ENCODE results near the gene C13orf46.

C13orf46 gene

GRCh38 chr13:113998781-113999617 is 25.1 kb upstream of the C13orf46 start:
- no peak overlapping the region for H3K27ac ChIP-seq (ENCODE audit: low read depth, low read length)
- no peaks in the 10 kb centered on the region for H3K27me3 ChIP-seq (ENCODE audit: control insufficient read depth, insufficient read depth, low read length)
- H3K9me3 ChIP-seq (ENCODE audit: control insufficient read depth, insufficient read depth, low read depth, low read length): no peaks in the 10 kb centered on the region
- H3K4me3 ChIP-seq (ENCODE audit: low read depth, low read length): no peak overlapping the region
- peaks cover 15% of the 10 kb centered on the region for H3K36me3 ChIP-seq (ENCODE audit: control insufficient read depth, insufficient read depth, low read length)
- H3K4me1 ChIP-seq (ENCODE audit: control insufficient read depth, insufficient read depth, low read length): no peaks in the 10 kb centered on the region
- H3K9ac ChIP-seq (ENCODE audit: low read length): no peak overlapping the region

GRCh38 chr13:113997845-113998751 is 24.2 kb upstream of the C13orf46 start:
- Histone ChIP-seq H3K27me3 (ENCODE audit: control insufficient read depth, insufficient read depth, low read length) (no peaks in the 10 kb centered on the region), H3K4me3 (ENCODE audit: low read depth, low read length) (no peak overlapping the region), H3K9me3 (ENCODE audit: control insufficient read depth, insufficient read depth, low read depth, low read length) (no peaks in the 10 kb centered on the region), H3K27ac (ENCODE audit: low read depth, low read length) (no peak overlapping the region), H3K9ac (ENCODE audit: low read length) (no peak overlapping the region), H3K4me1 (ENCODE audit: control insufficient read depth, insufficient read depth, low read length) (no peaks in the 10 kb centered on the region), H3K36me3 (ENCODE audit: control insufficient read depth, insufficient read depth, low read length) (peaks cover 15% of the 10 kb centered on the region)

- Histone ChIP-seq H3K27me3 (ENCODE audit: control insufficient read depth, insufficient read depth, low read length) (no peaks in the 10 kb centered on the region), H3K9ac (ENCODE audit: low read length) (no peak overlapping the region), H3K9me3 (ENCODE audit: control insufficient read depth, insufficient read depth, low read depth, low read length) (no peaks in the 10 kb centered on the region), H3K27ac (ENCODE audit: low read depth, low read length) (no peak overlapping the region), H3K4me3 (ENCODE audit: low read depth, low read length) (no peak overlapping the region), H3K4me1 (ENCODE audit: control insufficient read depth, insufficient read depth, low read length) (no peaks in the 10 kb centered on the region), H3K36me3 (ENCODE audit: control insufficient read depth, insufficient read depth, low read length) (peaks cover 11% of the 10 kb centered on the region)
These were observed 23.3 kb upstream of the C13orf46 start for GRCh38 chr13:113996912-113997745.

- Histone ChIP-seq H3K27ac (ENCODE audit: low read depth, low read length) (no peak overlapping the region), H3K9me3 (ENCODE audit: control insufficient read depth, insufficient read depth, low read depth, low read length) (no peaks in the 10 kb centered on the region), H3K27me3 (ENCODE audit: control insufficient read depth, insufficient read depth, low read length) (no peaks in the 10 kb centered on the region), H3K4me1 (ENCODE audit: control insufficient read depth, insufficient read depth, low read length) (no peaks in the 10 kb centered on the region), H3K9ac (ENCODE audit: low read length) (no peak overlapping the region), H3K36me3 (ENCODE audit: control insufficient read depth, insufficient read depth, low read length) (peaks cover 19% of the 10 kb centered on the region), H3K4me3 (ENCODE audit: low read depth, low read length) (no peak overlapping the region)
These were observed 22.4 kb upstream of the C13orf46 start for GRCh38 chr13:113996081-113996911.

- H3K4me1 ChIP-seq (ENCODE audit: control insufficient read depth, insufficient read depth, low read length): no peaks in the 10 kb centered on the region
- no peak overlapping the region for H3K9ac ChIP-seq (ENCODE audit: low read length)
- H3K27me3 ChIP-seq (ENCODE audit: control insufficient read depth, insufficient read depth, low read length): no peaks in the 10 kb centered on the region
- H3K27ac ChIP-seq (ENCODE audit: low read depth, low read length): no peak overlapping the region
- H3K9me3 ChIP-seq (ENCODE audit: control insufficient read depth, insufficient read depth, low read depth, low read length): peaks cover 2% of the 10 kb centered on the region; the same call in 1 of the 2 replicates
- no peak overlapping the region for H3K4me3 ChIP-seq (ENCODE audit: low read depth, low read length)
- H3K36me3 ChIP-seq (ENCODE audit: control insufficient read depth, insufficient read depth, low read length): peaks cover 29% of the 10 kb centered on the region
These were observed 21.2 kb upstream of the C13orf46 start for GRCh38 chr13:113995051-113995601.

- Histone ChIP-seq H3K4me1 (ENCODE audit: control insufficient read depth, insufficient read depth, low read length) (no peaks in the 10 kb centered on the region), H3K9ac (ENCODE audit: low read length) (no peak overlapping the region), H3K36me3 (ENCODE audit: control insufficient read depth, insufficient read depth, low read length) (peaks cover 32% of the 10 kb centered on the region), H3K4me3 (ENCODE audit: low read depth, low read length) (no peak overlapping the region), H3K27ac (ENCODE audit: low read depth, low read length) (no peak overlapping the region), H3K9me3 (ENCODE audit: control insufficient read depth, insufficient read depth, low read depth, low read length) (peaks cover 12% of the 10 kb centered on the region; the same call in 1 of the 2 replicates), H3K27me3 (ENCODE audit: control insufficient read depth, insufficient read depth, low read length) (no peaks in the 10 kb centered on the region)
These were observed 18.6 kb upstream of the C13orf46 start for GRCh38 chr13:113992276-113993005.

GRCh38 chr13:113991676-113992179 is 17.9 kb upstream of the C13orf46 start:
- Histone ChIP-seq H3K4me3 (ENCODE audit: low read depth, low read length) (no peak overlapping the region), H3K9ac (ENCODE audit: low read length) (no peak overlapping the region), H3K4me1 (ENCODE audit: control insufficient read depth, insufficient read depth, low read length) (no peaks in the 10 kb centered on the region), H3K27me3 (ENCODE audit: control insufficient read depth, insufficient read depth, low read length) (no peaks in the 10 kb centered on the region), H3K9me3 (ENCODE audit: control insufficient read depth, insufficient read depth, low read depth, low read length) (peaks cover 12% of the 10 kb centered on the region; the same call in 1 of the 2 replicates), H3K36me3 (ENCODE audit: control insufficient read depth, insufficient read depth, low read length) (peaks cover 32% of the 10 kb centered on the region), H3K27ac (ENCODE audit: low read depth, low read length) (no peak overlapping the region)

- Histone ChIP-seq H3K27ac (ENCODE audit: low read depth, low read length) (no peak overlapping the region), H3K4me1 (ENCODE audit: control insufficient read depth, insufficient read depth, low read length) (no peaks in the 10 kb centered on the region), H3K36me3 (ENCODE audit: control insufficient read depth, insufficient read depth, low read length) (peaks cover 28% of the 10 kb centered on the region), H3K9ac (ENCODE audit: low read length) (no peak overlapping the region), H3K9me3 (ENCODE audit: control insufficient read depth, insufficient read depth, low read depth, low read length) (peaks cover 12% of the 10 kb centered on the region; the same call in 1 of the 2 replicates), H3K4me3 (ENCODE audit: low read depth, low read length) (no peak overlapping the region), H3K27me3 (ENCODE audit: control insufficient read depth, insufficient read depth, low read length) (no peaks in the 10 kb centered on the region)
These were observed 17.4 kb upstream of the C13orf46 start for GRCh38 chr13:113991191-113991669.

GRCh38 chr13:113990321-113990837 is 16.5 kb upstream of the C13orf46 start:
- Histone ChIP-seq H3K36me3 (ENCODE audit: control insufficient read depth, insufficient read depth, low read length) (peaks cover 28% of the 10 kb centered on the region), H3K9ac (ENCODE audit: low read length) (no peak overlapping the region), H3K27me3 (ENCODE audit: control insufficient read depth, insufficient read depth, low read length) (no peaks in the 10 kb centered on the region), H3K9me3 (ENCODE audit: control insufficient read depth, insufficient read depth, low read depth, low read length) (peaks cover 12% of the 10 kb centered on the region; the same call in 1 of the 2 replicates), H3K27ac (ENCODE audit: low read depth, low read length) (no peak overlapping the region), H3K4me3 (ENCODE audit: low read depth, low read length) (no peak overlapping the region), H3K4me1 (ENCODE audit: control insufficient read depth, insufficient read depth, low read length) (no peaks in the 10 kb centered on the region)

Measured in HUES6 (cell line).